Measurements from ENCODE around the gene LOX.

LOX gene

GRCh38 chr5:122078116-122079110, at the start of gene LOX:
Gene LOX, minus strand, starts transcription at chr5:122078259. Its CDS starts 274 bp downstream, at chr5:122077985.
- no peak for DNase-seq (ENCODE audit: low read depth in 2 of 2)

DNA sequence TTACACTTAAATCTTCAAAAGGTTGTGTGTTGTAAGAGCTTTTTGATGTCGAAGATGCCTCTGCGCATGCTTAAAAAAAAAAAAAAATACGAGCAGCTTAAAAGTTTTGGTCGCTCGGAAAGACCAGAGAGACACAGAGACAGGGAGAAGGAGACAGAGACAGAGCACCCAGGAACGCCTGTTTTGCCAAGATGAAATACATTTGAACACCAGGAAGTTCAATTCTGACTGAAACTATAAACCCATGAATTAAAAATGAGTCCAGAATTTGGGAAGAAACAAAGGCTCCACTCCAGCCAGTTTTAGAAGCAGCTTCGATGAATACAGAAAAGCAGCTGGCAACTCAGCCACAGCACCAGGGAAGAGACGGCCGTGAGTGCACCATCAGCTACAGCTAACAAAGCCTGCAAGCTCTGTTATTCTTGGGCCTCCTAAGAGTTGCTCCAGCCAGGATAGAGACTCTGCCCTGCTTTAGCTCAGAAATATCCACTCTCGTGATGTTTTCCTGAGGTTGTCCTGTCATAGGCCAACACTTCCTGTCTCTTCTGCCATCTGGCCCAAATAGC, 48.8 kb upstream of the LOX start:
- no peak for DNase-seq (ENCODE audit: low read depth in 2 of 2)

DNA sequence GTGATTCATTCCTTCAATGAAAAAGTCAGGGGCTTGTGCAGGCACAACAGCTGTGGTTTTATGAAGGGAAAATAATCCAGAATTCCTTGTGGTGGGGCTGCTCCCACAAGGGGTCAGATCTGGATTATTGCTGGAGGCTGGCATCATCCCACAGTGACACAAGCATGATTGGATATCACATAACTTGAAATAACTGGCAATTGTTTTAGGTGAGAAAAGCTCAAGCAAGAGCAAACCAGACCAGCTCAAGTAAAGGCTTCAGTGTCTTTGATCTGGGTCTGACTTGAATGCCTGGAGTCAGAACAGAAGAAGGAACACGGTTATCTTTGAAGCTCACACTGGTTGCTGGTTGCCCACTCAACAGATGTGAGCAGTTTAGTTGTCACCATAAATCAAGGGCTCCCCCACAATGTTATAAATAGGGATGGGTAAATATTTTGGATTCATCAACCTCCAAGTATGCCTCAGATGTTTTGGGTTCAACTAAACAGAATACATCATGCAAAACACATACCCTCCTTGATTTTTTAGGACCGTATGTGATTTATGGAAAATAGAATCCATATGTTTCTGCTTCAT, 48.2 kb upstream of the LOX start:
- no peak for DNase-seq (ENCODE audit: low read depth in 2 of 2)

DNA sequence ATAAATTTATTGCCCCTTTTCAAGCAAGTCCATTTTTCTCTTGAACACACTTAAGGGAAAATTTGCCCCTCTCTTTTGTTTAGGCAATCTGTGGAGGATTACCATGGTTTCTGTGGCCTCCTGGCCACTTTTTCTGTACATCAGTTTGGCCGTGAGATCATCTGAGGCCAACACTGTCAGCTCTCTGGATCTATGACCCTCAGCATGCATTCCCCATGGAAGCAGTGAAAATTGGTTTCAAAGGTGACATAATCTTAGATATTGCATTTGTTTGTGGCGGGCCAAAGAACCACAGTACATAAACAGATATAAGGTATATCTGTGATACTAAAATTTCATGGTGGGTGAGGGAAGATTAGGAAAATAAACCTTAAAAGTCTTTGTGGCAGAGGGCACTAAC, 46.7 kb upstream of the LOX start:
- no peak for DNase-seq (ENCODE audit: low read depth in 2 of 2)

DNA sequence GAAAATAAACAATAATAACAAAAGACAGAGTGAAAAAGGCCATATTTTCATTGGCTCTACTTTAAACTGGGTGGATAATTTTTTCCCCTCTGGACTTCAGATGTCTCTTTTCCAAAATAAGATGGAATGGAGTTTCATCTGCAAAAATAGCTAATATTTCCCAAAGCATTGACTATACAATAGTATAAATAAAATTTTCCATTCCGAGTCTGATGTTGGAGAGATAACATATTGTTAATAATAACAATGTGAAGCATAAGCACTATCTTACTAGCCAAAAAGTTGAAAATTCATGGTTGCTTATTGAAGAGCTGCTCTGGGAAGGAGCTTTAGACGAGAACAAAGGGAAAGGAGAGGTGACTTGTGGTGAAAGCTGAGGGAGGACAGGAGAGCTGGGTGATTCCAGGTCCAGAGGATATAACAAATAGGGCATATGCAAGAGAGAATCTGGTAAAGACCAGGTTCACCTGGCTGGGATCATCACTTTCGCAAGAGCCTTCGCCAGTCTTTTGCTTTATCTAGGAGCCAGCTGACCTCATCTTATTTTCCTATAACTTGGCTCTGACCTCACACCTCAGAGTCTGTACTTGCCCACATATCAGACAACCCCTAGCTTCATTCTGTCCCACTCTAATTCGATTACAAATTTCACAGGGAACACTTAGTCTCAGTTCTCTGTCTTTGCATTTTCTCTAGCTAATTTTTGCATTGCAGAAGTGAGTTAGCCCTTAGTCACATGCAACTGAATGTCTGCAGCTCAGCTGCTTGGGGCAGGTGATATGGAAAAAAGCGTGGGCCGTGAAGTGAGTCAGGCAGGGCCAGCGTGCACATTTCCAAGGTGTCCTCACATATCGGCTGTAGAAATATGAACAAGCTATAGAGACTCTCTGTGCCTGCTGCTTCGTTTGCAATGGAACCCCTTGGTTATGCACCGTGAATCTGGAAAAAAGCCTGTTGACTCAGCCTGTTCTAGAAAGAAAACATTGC, 43.7 kb upstream of the LOX start:
- DNase-seq (ENCODE audit: low read depth in 2 of 2): no peak

- no peak for DNase-seq (ENCODE audit: low read depth in 2 of 2)
Observed at GRCh38 chr5:122120957-122121356, 42.9 kb upstream of the LOX start.

GRCh38 chr5:122120493-122120892, 42.4 kb upstream of the LOX start:
- DNase-seq (ENCODE audit: low read depth in 2 of 2): no peak

- DNase-seq (ENCODE audit: low read depth in 2 of 2): no peak
Observed at GRCh38 chr5:122119205-122119604, 41.1 kb upstream of the LOX start.

GRCh38 chr5:122118356-122118948, 40.4 kb upstream of the LOX start:
- no peak for DNase-seq (ENCODE audit: low read depth in 2 of 2)

DNA sequence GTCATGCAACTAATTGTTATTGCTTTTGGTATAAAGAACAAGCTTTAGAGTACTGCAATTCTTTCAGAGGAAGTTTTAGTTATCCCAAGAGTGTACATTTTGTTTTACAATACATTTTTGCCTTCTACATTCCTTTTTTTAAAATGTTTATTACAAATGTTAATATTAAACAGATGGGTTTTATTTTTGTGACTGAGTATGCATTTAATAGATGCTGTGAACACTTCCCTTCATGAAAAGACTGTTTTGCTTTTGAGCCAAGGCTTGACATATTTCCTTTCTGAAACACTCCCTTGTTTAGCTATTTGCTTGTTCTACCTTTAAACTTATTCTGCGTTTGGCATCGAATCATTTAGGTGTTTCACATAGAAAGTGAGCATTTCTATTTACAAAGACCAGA, 36.4 kb upstream of the LOX start:
- DNase-seq (ENCODE audit: low read depth in 2 of 2): no peak

- no peak for DNase-seq (ENCODE audit: low read depth in 2 of 2)
Observed at GRCh38 chr5:122112733-122113558, 34.9 kb upstream of the LOX start.

DNA sequence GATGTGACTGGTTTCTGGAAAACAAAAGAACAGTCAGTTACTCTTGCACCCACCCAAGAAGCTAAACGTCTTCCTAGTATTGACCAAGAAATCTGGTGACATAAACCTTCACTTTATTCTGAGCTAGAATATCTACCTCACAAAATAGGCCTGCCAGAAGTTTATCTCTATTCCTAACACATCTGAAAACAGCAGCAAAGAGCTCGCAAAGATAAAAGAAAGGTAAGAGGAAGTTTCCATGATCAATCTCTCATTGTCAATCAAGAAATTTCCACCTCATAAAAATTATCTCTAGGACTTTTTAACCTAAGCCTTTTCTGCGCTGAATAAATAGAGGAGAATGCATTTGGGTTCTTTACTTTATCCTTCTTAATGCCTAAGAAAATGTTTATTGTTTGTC, 34.0 kb upstream of the LOX start:
- DNase-seq (ENCODE audit: low read depth in 2 of 2): no peak

GRCh38 chr5:122111460-122111859, 33.4 kb upstream of the LOX start:
- no peak for DNase-seq (ENCODE audit: low read depth in 2 of 2)

DNA sequence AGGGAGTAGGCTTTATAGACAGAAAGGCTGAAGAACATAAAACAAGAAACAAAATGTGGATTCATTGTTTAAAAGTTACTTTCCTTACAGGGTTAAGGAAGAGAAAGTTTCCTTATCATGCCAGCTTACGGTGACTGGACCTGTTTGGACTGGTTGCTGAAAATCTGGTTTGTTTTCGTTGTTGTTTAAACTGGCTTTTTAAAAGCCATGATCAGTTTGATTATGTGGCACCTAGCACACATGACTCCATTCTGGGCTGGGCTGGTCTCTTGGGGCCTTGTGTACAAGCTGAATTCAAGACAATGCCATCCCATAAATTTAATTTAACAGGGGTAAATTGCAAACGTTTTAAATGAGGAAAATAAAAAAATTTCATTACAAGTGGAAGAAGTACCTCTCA, 32.9 kb upstream of the LOX start:
- DNase-seq (ENCODE audit: low read depth in 2 of 2): no peak

GRCh38 chr5:122107016-122107415, 29.0 kb upstream of the LOX start:
- DNase-seq (ENCODE audit: low read depth in 2 of 2): no peak

GRCh38 chr5:122105909-122106308, 27.9 kb upstream of the LOX start:
- DNase-seq (ENCODE audit: low read depth in 2 of 2): no peak

GRCh38 chr5:122102825-122103224, 24.8 kb upstream of the LOX start:
- no peak for DNase-seq (ENCODE audit: low read depth in 2 of 2)

DNA sequence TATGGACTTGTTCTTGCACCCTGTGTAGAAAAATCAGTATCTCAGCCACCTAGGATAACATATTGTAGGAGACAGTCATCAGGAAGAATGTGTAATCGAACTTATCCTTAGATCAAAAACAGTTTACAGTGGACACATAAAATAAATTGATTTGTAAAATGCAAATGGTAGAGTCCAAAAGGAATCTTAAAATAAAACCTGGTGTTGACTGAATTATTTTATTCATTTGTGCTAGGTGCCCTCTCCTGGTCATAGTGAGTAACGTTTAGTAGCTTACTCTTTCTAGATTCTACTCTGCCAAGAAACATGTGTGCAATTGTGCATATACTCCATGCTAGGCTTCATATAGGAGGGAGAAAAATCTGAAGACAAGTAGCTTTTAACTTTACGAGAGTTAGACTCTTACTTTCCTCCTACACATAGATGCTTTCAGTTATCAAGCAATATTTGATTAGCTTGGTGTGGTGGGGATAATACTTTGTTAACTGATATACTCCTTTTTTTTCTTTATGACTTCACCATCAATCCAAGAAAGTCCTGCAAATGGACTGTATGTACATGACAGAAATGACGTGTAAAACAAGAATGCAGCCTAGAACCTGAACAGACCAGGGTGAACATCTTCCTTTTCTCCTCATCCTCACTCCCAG, 23.7 kb upstream of the LOX start:
- no peak for DNase-seq (ENCODE audit: low read depth in 2 of 2)

- no peak for DNase-seq (ENCODE audit: low read depth in 2 of 2)
Observed at GRCh38 chr5:122099060-122099790, 21.2 kb upstream of the LOX start.

All from activated CD8-positive, alpha-beta memory T cell treated with anti-CD3 and anti-CD28 coated beads for 4 hours (primary cell).